Subcutaneous abdominal adipose tissue (tissue), 5 donors: ENCODE measurements around the gene PEDS1.
"Not testable (repeated sequence)": the region's sequence is repeated elsewhere in the genome, so short reads cannot be mapped to it uniquely, and the experiment has no call there.

Source experiments
- H3K27ac ChIP-seq: one replicate; pipeline ENCODE4 v1.7.0; 2013; ENCODE audit warnings: low read depth, mild to moderate bottlenecking, inconsistent platforms, low read length, moderate library complexity
- H3K27me3 ChIP-seq, 5 donors: one replicate each; pipeline ENCODE4 v1.7.0; 2013; ENCODE audit warnings: low read length in 5 of 5, inconsistent platforms in 1 of 5; ENCODE audit not compliant: control insufficient read depth in 5 of 5, insufficient read depth in 4 of 5
- H3K36me3 ChIP-seq, 5 donors: one replicate each; pipeline ENCODE4 v1.7.0; 2013; ENCODE audit warnings: low read length in 5 of 5; ENCODE audit not compliant: control insufficient read depth in 5 of 5, insufficient read depth in 5 of 5
- H3K4me1 ChIP-seq, 5 donors: one replicate each; pipeline ENCODE4 v1.7.0; 2013; ENCODE audit warnings: low read length in 5 of 5, mild to moderate bottlenecking in 3 of 5, moderate library complexity in 1 of 5; ENCODE audit not compliant: control insufficient read depth in 5 of 5, insufficient read depth in 5 of 5
- H3K4me3 ChIP-seq, 5 donors: one replicate each; pipeline ENCODE4 v1.7.0; 2013; ENCODE audit warnings: low read length in 5 of 5, low read depth in 1 of 5
- H3K9ac ChIP-seq, 5 donors: one replicate each; pipeline ENCODE4 v1.7.0; 2013; ENCODE audit warnings: low read length in 5 of 5, mild to moderate bottlenecking in 4 of 5, moderate library complexity in 3 of 5
- H3K9me3 ChIP-seq, 5 donors: one replicate each; pipeline ENCODE4 v1.7.0; 2013; ENCODE audit warnings: low read length in 5 of 5; ENCODE audit not compliant: control insufficient read depth in 5 of 5
- donor health status: healthy.
- donor health status: healthy.
- donor health status: healthy.
- donor health status: healthy.
- donor health status: healthy.

PEDS1 gene

DNA sequence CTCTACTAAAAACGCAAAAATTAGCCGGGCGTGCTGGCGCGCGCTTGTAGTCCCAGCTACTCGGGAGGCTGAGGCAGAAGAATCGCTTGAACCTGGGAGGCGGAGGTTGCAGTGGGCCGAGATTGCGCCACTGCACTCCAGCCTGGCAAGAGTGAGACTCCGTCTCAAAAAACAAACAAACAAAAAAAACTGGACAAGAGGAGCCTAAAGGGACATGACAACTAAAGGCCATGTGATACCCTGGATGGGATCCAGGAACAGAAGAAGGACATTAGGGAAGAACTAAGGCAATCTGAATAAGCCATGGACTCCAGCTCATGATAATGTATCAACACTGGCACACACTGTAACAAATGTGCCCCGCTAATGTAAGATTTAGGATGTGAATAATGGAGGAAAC is 15.8 kb downstream of the PEDS1 start:
- H3K9me3 ChIP-seq, H3K4me3 ChIP-seq, H3K27me3 ChIP-seq: not testable (repeated sequence)
- Histone ChIP-seq H3K4me1 (peaks cover 2 to 68% (median 53%) of the 10 kb centered on the region in 5 donors), H3K27ac (peak overlapping the region; percentile 90), H3K36me3 (peaks cover 0 to 58% (median 35%) of the 10 kb centered on the region in 5 donors), H3K9ac (peak overlapping the region in 1 of 5 donors; percentile 54)

DNA sequence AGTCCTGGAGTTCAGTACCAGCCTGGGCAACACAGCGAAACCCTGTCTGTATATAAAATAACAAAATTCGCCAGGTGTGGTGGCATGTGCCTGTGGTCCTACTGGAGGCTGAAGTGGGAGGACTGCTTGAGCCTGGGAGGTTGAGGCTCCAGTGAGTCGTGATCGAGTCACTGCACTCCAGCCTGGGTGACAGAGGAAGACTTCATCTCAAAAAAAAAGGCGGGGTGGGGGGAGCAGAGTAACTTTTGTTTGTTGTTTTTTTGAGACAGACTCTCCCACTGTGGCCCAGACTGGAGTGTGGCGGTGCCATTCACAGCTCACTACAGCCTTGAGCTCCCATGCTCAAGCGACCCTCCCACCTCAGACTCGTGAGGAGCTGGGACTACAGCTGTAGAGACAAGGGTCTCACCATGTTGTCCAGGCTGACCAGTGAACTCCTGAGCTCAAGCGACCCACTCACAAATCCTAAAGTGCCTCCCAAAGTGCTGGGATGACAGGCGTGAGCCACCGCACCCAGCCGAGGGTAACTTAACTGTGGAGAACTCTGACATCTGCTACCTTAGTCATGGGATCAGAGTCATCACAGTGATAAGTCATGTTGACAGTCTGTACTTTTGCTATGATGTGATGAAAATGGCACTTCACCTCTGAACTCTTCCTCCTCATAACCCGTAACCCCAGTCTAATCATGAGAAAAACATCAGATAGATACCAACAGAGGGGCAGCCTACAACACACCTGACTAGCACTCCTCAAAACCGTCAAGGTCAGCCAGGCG is 16.5 kb downstream of the PEDS1 start:
- Histone ChIP-seq H3K4me3 (no peak overlapping the region), H3K27me3 (no peaks in the 10 kb centered on the region), H3K36me3 (peaks cover 0 to 59% (median 35%) of the 10 kb centered on the region in 5 donors), H3K9me3 (no peaks in the 10 kb centered on the region), H3K27ac (peak overlapping the region; percentile 90), H3K4me1 (peaks cover 2 to 68% (median 48%) of the 10 kb centered on the region in 5 donors), H3K9ac (peak overlapping the region in 2 of 5 donors; percentile 8 to 22)

DNA sequence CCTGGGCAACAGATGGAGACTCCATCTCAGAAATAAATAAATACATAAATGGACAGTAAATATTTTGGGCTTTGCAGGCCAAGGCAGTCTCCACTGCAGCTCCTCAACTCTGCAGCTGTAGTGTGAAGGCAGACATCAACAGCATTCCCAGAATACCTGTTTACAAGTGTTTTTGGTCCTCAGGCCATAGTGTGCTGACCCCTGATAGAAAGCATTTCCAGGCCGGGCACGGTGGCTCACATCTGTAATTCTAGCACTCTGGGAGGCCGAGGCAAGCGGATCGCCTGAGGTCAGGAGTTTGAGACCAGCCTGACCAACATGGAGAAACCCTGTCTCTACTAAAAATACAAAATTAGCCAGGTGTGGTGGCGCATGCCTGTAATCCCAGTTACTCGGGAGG is 18.4 kb downstream of the PEDS1 start:
- not testable (repeated sequence) for H3K9me3 ChIP-seq, H3K4me3 ChIP-seq, H3K27ac ChIP-seq, H3K9ac ChIP-seq, H3K27me3 ChIP-seq
- H3K4me1 ChIP-seq = peaks cover 2 to 68% (median 52%) of the 10 kb centered on the region in 5 donors
- peaks cover 0 to 50% (median 24%) of the 10 kb centered on the region in 5 donors for H3K36me3 ChIP-seq

DNA sequence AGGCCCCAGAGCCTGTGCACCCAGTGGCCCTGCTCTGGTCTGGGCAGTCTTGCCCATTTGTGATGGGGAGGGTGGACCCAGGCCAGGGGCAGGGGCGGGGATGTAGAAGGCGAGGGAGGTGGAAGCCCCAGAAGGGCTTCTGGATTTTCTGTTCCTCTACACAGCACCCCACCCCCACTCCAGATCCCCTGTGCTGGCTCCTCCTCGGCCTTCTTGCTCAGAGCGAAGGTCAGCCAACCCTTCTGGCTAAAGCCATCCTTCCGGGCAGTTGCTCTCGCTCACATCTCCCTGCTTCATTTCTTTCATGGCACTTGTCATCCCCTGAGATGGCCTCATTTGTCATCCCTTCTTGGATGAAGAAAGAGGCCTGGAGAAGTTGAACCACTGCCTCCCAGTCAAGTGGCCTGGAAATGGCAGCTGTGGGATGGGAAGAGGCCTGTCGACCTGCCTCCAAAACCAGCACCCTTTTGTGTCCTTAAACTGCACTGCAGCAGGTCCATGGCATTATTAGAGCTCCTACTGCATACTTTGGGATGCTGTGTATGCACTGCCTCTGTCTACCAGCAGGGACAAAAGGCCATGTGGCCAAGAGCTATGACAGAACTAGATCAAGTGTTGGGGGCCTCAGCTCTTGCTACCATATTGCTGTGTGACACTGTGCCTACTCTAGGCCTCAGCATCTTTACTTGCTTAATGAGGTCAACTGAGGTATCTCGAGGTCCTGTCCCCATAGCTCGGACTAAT is 19.9 kb downstream of the PEDS1 start:
- Histone ChIP-seq H3K4me3 (no peak overlapping the region), H3K27ac (peak overlapping the region; percentile 54), H3K27me3 (no peaks in the 10 kb centered on the region), H3K36me3 (peaks cover 0 to 61% (median 36%) of the 10 kb centered on the region in 5 donors), H3K9me3 (no peaks in the 10 kb centered on the region), H3K9ac (no peak overlapping the region), H3K4me1 (peaks cover 0 to 55% (median 45%) of the 10 kb centered on the region in 5 donors)

DNA sequence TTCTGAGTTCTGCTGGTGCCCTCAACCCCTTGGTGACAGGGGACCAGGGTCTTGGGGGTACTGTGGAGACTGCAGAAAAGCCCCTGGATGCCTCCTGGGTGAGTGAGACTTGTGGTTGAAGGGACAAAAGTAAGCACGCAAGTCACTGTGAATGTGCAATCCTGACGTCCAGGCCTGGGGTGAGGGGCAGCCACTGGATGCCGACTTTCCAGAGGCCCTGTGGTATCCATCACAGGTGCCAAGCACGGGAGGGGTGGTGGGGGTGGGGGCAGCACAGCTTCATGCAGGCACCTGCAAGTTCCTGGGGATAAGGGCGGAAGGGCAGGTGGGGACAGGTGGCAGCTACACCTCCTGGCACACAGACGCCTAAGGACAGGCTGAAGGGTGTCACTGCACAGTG is 20.5 kb downstream of the PEDS1 start:
- Histone ChIP-seq H3K36me3 (peaks cover 0 to 67% (median 42%) of the 10 kb centered on the region in 5 donors), H3K27ac (peak overlapping the region; percentile 54), H3K4me1 (peaks cover 0 to 49% (median 39%) of the 10 kb centered on the region in 5 donors)

DNA sequence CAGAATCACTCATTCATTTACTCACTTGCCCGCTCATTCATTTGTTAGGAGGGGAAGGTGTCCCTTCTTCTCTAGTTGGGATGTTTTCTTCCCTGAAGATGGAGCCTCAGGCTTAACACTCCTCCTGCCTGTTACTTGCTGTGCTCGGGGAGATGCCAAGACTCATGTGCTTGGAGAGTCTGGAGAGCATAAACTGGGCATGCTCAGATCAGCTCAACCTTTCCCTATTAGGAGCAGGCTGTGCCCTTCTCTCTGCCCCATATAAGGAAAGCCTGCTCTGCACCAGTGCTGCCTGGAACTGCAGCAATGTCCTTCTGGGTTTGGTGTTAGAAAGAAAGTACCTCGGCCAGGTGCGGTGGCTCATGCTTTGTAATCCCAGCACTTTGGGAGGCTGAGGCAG is 22.5 kb downstream of the PEDS1 start:
- peaks cover 2 to 54% (median 50%) of the 10 kb centered on the region in 5 donors for H3K4me1 ChIP-seq
- H3K27ac ChIP-seq = peak overlapping the region; percentile 50
- no peaks in the 10 kb centered on the region for H3K27me3 ChIP-seq
- H3K9ac ChIP-seq = no peak overlapping the region
- peaks cover 1 to 84% (median 52%) of the 10 kb centered on the region in 5 donors for H3K36me3 ChIP-seq
- H3K4me3 ChIP-seq = no peak overlapping the region
- H3K9me3 ChIP-seq = no peaks in the 10 kb centered on the region

More for the DNA sequence above, 20.5 kb downstream of the PEDS1 start:
- no peaks in the 10 kb centered on the region for H3K27me3 ChIP-seq
- no peak overlapping the region for H3K4me3 ChIP-seq
- no peak overlapping the region for H3K9ac ChIP-seq
- H3K9me3 ChIP-seq = no peaks in the 10 kb centered on the region

DNA sequence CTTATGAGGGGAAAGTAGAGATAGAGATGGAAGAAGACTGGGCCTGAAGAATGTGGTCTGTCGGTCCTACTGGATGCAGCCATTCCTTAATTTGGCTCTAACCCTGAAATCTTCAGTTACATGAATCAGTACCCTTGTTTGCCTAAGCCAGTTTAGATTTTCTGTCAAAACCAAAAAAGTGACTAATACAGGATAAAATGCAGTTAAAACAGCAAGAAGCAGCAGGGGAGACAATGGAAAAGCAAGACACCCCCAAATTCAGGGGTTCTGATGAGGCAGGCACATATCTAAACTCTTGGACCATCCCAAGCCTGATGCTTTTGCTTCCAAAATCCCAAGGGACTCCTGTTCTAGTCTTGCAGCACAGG is 23.2 kb downstream of the PEDS1 start:
- peaks cover 3 to 86% (median 53%) of the 10 kb centered on the region in 5 donors for H3K36me3 ChIP-seq
- H3K4me1 ChIP-seq = peaks cover 2 to 55% (median 51%) of the 10 kb centered on the region in 5 donors
- H3K27ac ChIP-seq = peak overlapping the region; percentile 50
- H3K27me3 ChIP-seq = no peaks in the 10 kb centered on the region
- no peak overlapping the region for H3K4me3 ChIP-seq
- H3K9me3 ChIP-seq = no peaks in the 10 kb centered on the region
- no peak overlapping the region for H3K9ac ChIP-seq

DNA sequence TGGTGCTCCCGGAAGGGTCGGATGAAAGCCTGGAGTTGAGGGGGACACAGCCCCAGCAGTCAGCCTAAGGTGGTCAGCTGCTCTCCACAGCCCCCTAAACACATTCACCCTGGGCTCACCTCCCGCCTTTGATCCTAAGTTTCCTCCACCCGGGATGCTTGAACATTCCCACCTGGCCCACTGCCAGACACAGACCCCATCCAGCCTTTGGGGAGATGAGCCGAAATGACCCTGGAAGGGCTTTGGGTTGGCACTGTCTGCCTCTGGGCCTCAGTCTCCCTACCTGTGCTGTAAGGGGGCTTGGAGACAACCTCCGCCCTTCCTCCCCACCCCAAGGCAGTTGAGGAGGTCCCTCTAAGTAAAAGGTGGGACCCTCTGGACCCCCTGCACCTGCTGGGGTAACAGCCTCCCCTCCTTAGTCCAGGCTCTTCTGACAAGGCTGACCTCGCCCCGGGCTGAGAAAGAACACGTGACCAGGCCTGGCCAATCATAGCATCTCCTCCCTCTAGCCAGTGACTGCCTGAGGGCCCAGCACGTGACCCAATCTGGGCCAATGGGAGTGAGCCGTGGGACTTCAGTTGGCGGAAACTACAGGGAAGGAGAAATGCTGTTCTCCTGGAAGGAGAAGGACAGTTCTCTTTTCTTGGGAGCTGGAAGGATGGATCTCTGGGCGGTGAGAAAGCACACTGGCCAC is 23.7 kb downstream of the PEDS1 start:
- H3K9me3 ChIP-seq = no peaks in the 10 kb centered on the region
- H3K9ac ChIP-seq = no peak overlapping the region
- H3K4me3 ChIP-seq = no peak overlapping the region
- H3K27ac ChIP-seq = no peak overlapping the region
- H3K27me3 ChIP-seq = no peaks in the 10 kb centered on the region
- H3K36me3 ChIP-seq = peaks cover 3 to 89% (median 55%) of the 10 kb centered on the region in 5 donors
- H3K4me1 ChIP-seq = peaks cover 2 to 55% (median 51%) of the 10 kb centered on the region in 5 donors

DNA sequence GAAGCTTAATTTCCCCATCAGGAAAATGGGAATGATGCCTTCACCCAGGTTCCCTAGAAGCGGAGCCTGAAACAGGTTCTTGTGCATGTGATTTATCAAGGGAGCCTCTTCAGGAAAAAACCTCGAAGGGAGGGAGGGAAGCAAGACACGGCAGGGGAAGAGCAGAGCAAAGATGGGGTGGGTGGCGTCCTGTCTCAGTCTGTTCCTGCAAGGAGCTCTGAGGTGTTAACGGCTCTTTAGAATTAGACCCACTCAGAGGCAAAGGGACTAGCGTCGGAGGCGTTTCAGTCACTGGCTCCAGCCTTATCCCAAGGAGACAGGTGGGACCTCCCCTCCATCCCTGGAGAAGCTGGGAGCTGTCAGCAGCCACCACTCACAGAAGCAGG is 25.0 kb downstream of the PEDS1 start:
- H3K9me3 ChIP-seq = no peaks in the 10 kb centered on the region
- H3K4me1 ChIP-seq = peaks cover 2 to 48% (median 45%) of the 10 kb centered on the region in 5 donors
- H3K4me3 ChIP-seq = no peak overlapping the region
- peaks cover 3 to 89% (median 64%) of the 10 kb centered on the region in 5 donors for H3K36me3 ChIP-seq
- no peaks in the 10 kb centered on the region for H3K27me3 ChIP-seq
- H3K9ac ChIP-seq = no peak overlapping the region
- no peak overlapping the region for H3K27ac ChIP-seq
